GM20000 (cell line): ENCODE measurements around the gene PRR33.
"Not testable (repeated sequence)": the region's sequence is repeated elsewhere in the genome, so short reads cannot be mapped to it uniquely, and the experiment has no call there.

Experiments used
- DNase-seq: peaks from one replicate; pipeline ENCODE4 v3.0.0; 2012; ENCODE audit warnings: low spot score
- TF ChIP-seq, protein P1 (sequence below): IDR thresholded peaks from 2 replicates; pipeline ENCODE4 v1.5.1; 2012; ENCODE audit warnings: mild to moderate bottlenecking, control low read depth; ENCODE audit errors: extremely low read depth, missing control alignments

The PRR33 gene

DNA sequence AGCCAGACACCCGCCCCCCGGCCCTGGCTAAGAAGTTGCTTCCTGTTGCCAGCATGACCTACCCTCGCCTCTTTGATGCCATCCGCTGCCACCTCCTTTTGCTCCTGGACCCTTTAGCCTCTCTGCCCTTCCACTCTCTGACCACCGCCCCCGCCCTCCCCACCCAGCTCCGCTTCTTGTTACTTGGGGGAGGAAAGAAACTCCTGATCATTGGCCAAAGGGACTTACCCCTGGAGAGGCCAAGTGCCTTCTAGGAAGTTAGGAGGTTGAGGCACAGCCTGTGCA lies at the start of gene PRR33:
Gene PRR33, minus strand, starts transcription at position 65 of the 285 bp plus-strand sequence. CDS start 1,311 bp downstream, outside the sequence.
- no peak for DNase-seq
- TF ChIP-seq, protein P1, sequence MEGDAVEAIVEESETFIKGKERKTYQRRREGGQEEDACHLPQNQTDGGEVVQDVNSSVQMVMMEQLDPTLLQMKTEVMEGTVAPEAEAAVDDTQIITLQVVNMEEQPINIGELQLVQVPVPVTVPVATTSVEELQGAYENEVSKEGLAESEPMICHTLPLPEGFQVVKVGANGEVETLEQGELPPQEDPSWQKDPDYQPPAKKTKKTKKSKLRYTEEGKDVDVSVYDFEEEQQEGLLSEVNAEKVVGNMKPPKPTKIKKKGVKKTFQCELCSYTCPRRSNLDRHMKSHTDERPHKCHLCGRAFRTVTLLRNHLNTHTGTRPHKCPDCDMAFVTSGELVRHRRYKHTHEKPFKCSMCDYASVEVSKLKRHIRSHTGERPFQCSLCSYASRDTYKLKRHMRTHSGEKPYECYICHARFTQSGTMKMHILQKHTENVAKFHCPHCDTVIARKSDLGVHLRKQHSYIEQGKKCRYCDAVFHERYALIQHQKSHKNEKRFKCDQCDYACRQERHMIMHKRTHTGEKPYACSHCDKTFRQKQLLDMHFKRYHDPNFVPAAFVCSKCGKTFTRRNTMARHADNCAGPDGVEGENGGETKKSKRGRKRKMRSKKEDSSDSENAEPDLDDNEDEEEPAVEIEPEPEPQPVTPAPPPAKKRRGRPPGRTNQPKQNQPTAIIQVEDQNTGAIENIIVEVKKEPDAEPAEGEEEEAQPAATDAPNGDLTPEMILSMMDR = no peak

DNA sequence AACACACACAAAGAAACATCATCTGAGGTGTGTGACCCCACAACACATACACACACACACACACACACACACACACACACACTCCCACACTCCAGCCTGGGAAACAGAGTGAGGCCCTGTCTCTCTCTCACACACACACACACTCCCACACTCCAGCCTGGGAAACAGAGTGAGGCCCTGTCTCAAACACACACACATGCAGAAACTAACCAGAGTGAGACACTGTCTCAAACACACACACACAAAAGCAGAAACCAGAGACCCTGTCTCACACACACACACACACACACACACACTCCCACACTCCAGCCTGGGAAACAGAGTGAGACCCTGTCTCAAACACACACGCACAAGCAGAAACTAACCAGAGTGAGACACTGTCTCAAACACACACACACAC lies 48.1 kb upstream of the PRR33 start:
- DNase-seq = not testable (repeated sequence)

DNA sequence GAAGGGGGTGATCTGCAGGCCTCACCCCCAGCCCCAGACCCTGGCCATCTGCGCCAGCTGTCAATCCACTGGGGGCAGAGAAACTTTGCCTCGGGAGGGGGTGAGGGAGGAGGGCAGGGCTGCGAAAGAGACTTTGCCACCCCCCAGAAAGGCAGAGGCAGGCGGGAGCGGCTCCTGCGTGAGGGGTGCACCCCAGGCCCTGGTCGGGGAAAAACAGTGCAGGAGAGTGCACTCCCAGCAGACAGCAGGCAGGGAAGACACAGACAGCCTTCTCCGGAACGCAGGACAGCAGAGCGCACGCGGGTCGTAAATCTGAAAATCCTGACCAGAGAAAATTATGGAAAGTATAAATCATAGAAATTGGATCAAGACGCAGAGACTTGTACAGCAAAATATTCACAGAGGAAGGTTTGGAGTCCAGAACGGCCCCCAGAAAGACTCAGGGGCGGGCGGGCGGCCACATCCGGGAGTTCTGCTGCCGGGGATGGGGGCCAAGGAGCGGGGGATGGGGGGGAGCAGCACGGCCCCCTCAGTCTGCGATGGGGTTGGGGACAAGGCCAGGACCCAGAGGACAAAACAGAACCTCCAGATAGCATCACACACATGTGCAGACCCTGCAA lies 47.4 kb upstream of the PRR33 start:
- TF ChIP-seq, protein P1 = no peak
- peak; percentile 51 for DNase-seq

DNA sequence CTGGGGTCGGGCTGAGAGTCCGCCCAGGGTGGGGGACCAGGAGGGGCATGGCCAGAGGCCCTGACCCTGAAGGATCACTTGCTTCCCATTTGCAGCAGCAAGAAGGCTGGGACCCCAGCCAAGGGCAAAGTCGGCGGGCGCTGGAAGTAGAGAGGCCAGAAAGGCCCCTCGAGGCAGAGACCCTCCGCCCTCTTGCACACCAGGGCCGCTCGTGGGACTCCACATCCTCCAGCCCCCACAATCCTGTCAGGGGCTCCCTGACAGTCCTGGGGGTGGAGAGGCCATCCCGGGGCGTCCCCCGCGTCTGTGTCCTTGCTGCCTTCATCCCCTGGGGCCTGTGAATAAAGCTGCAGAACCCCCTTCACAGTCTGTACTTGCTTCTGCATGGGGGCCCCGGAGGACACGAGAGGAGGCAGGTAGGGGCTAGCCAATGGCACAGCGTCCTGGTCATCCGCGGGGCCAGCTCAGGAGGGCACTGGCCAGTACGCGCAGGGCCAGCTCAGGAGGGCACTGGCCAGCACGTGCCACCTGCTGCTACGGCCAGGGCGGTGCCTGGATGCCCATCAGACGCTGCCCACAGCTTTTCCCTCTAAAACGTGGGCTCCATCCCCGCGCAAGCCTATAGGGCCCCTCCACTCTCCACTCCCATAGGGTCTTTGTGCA lies 46.8 kb upstream of the PRR33 start:
- TF ChIP-seq, protein P1 = no peak
- no peak for DNase-seq

DNA sequence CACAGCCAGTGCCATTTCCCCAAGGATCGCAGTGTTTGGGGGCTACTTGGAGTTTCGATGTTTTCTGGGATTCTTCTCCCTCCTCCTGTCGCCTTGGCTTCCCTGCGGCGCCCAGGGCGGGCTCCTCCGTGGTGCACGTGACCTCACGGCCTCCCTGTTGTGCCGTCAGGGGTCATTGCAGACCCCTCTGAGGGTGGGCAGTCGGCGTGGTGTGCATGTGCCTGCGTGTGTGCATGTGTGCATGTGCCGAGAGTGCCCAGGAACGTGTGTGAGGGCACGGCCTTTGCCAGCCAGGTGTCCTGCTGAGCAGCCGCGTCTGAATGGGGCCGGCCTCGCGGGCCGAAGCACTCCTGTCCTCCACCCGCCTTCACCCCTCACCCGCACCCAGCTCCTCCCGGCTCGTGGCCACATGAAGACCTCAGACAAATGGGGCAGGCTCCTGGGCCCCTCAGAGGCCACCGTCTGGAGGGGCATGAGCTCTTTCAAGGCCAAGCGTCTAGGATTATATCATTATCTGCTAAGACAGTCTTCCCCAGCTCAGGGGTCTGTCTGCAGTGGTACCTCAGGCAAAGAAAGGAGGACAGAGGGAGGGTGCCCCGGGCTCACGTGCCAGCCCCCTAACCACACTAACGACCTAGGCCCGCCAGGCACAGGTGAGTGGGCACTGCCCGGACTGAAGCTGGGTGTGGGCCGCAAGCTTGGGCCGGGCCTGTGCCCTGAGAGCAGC lies 46.1 kb upstream of the PRR33 start:
- peak; percentile 32 for DNase-seq
- TF ChIP-seq, protein P1 = no peak

DNA sequence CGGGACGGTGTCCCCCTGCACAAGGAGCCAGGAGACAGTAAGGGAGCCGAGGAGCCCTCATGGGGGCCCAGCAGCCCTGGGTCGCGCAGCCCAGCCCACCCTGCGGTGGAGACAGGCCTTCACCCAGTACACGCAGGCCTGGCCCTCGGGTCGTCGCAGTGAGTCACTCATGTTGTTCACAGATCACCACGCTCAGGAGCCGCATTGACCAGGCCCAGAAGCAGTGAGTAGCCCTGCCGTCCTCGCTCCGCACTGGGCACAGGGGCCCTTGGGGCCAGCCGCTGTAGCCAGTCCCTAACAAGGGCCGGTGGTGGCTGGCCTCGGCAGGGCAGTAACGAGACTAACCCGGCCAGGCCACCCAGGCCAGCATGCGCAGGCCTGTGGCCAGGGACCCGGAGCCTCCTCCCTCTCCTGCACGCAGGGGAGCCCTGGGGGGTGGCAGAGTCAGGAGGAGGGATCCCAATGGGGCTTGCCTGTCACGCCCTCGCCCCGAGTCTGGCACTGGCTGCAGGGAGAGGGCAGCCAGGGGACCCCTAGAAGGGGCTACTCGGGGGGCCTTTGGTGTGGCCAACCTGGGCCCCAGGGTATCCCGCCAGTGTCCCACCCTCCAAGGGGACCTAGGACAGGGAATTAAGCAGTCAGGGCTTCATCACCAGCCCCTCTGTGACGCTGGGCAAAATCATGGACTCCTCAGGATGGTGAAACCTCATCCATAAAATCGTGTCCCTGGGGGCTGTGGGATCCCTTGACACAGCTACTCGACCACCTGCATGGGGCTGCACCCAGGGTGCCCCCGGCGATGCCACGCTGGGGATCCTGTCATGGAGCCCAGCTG lies 45.3 kb upstream of the PRR33 start:
- DNase-seq = no peak
- TF ChIP-seq, protein P1 = no peak

DNA sequence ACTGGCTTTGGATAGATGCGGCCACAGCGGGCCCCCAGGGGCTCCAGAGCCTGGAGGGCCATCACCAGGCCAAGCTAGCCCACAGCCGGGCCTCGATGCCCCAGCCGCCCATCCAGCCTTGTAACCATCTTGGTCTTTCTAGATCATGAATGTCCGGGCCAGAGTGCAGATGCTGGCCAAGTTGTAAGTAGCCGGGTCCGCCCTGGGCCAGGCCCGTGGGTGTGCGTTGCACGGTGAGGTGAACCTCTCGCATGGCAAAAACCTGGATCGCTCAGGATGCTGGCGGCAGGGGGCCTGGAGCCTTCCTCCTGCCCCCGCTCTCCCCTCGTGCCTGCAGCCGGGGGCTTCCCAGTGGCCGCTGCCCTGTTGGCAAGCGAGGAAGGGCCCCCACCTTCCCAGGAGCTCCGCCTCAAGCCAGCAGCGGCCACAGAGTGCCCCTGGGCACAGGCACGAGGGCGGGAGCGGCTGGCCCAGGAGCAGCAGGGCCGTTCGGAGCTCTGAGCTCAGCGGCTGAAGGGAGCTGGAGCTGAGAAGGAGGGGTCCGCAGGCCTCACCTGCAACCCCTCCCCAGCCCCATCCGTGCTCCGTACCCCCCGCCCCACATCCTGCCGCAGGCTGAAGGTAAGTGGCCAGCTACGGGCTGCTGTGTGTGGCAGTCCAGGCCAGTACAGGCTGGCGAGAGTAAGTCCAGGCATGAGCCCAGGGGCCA lies 44.5 kb upstream of the PRR33 start:
- TF ChIP-seq, protein P1 = no peak
- no peak for DNase-seq
